ENCODE data around the gene SNRPD1. TPM values are rescaled to one million over a fixed set of nuclear protein-coding genes. Genes with fewer than 3 reads are reported as not detected.

The SNRPD1 gene
- total and polyA plus RNA-seq, 9 of the 15 experiments (the other 6 are each of a cell fraction or from before 2014, with no cell fraction given) = 186 to 1,063 (median 313) TPM

DNA sequence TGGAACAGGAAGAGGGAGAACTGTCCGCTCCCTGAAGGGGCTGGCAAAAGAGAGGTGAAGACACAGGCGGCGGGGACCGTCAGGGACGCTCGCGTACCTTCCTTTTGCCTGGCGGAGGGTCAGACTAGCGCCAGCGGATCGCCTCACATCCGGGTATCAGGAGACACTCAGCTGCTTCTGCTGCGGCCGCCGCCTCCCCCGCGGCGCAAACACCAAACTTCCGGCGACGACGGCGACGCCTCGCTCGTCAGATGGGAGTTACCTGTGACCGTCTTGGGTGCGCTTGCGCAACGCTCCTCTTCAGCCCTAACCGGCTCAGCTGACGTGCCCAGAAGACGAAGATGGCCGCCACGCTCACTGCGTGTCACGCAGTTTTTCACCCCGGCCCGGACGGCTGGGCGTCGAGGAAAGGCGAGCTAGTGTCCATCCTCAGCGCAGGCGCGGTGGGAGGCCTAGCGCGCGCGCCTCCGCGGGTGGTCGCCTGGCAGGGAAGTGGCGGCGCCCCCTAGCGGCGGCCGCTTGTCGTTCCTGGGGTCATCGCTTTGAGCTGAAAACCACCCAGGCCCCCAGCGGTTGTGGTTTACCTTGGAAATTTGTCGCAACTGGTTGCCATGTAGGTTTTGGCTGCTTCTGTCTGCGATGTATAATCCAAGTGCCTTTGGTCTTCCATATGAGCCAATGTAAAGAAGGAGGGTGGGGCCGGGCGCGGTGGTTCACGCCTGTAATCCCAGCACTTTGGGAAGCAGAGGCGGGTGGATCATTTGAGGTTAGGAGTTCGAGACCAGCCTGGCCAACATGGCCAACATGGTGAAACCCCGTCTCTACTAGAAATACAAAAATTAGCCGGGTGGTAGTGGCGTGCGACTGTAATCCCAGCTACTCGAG lies 11.3 kb upstream of the SNRPD1 start, which contains the start of gene ESCO1 (continued):
- TF ChIP-seq ZMIZ1 (IDR thresholded peaks at IDR 0.05; ENCODE audit: low read depth in 2 of 2, low read length in 2 of 2) = peak in 1 of 2 experiments; percentile 65; a peak in 1 of 4 replicates
- TF ChIP-seq MCM2 (IDR thresholded peaks at IDR 0.05; ENCODE audit: low read depth) = no peak
- TF ChIP-seq ZNF778 (CRISPR knock-in tag; IDR thresholded peaks at IDR 0.05) = no peak
- peak; percentile 14; the same call in 1 of the 2 replicates for TF ChIP-seq ZNF316 (IDR thresholded peaks at IDR 0.05)
- no peak for TF ChIP-seq ZNF785 (CRISPR knock-in tag; IDR thresholded peaks at IDR 0.05)
- no peak for TF ChIP-seq RFX7 (CRISPR knock-in tag; IDR thresholded peaks at IDR 0.05)
- TF ChIP-seq, protein P1, sequence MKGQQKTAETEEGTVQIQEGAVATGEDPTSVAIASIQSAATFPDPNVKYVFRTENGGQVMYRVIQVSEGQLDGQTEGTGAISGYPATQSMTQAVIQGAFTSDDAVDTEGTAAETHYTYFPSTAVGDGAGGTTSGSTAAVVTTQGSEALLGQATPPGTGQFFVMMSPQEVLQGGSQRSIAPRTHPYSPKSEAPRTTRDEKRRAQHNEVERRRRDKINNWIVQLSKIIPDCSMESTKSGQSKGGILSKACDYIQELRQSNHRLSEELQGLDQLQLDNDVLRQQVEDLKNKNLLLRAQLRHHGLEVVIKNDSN (CRISPR knock-in tag; IDR thresholded peaks at IDR 0.05) = peak; percentile 74
- TF ChIP-seq ZNF41 (CRISPR knock-in tag; conservative IDR thresholded peaks at IDR 0.05) = 0 out of 2 replicates have a peak, but pooled peaks have one; percentile 33
- no peak for TF ChIP-seq PHB2 (IDR thresholded peaks at IDR 0.05; ENCODE audit: low read depth)
- no peak for TF ChIP-seq ZNF445 (CRISPR knock-in tag; IDR thresholded peaks at IDR 0.05; ENCODE audit: low read depth)
- TF ChIP-seq MTA3 (IDR thresholded peaks at IDR 0.05; ENCODE audit: borderline replicate concordance) = peak; percentile 86
- TF ChIP-seq HDAC6 (IDR thresholded peaks at IDR 0.05; ENCODE audit: low read depth, low read length) = no peak
- peak; percentile 96 for TF ChIP-seq ZBTB7A (IDR thresholded peaks at IDR 0.05; ENCODE audit: borderline replicate concordance, control insufficient read depth, low read depth, low read length)
- peak; percentile 95 for TF ChIP-seq XRCC5 (IDR thresholded peaks at IDR 0.05; ENCODE audit: low read depth, low read length)
- TF ChIP-seq RNF2 (IDR thresholded peaks at IDR 0.05) = peak; percentile 75
- peak; percentile 77 for TF ChIP-seq CBX1 (IDR thresholded peaks at IDR 0.05; ENCODE audit: low read depth)
- no peak for TF ChIP-seq ZNF212 (CRISPR knock-in tag; IDR thresholded peaks at IDR 0.05)
- TF ChIP-seq E2F8 (IDR thresholded peaks at IDR 0.05; ENCODE audit: low read depth, partially characterized antibody) = peak; percentile 38
- no peak for TF ChIP-seq TRIM28 (IDR thresholded peaks at IDR 0.05)
- no peak for TF ChIP-seq WHSC1 (IDR thresholded peaks at IDR 0.05; ENCODE audit: low read length)
- peak; percentile 86 for TF ChIP-seq RBBP5 (IDR thresholded peaks at IDR 0.05; ENCODE audit: borderline replicate concordance, insufficient read depth, low read length, poor library complexity, severe bottlenecking)
- no peak; a peak in 1 of 4 replicates for TF ChIP-seq ETV6 (IDR thresholded peaks at IDR 0.05; ENCODE audit: borderline replicate concordance in 1 of 2, low read depth in 2 of 2, low read length in 1 of 2)
- no peak for TF ChIP-seq ETV6 (CRISPR knock-in tag; IDR thresholded peaks at IDR 0.05; ENCODE audit: borderline replicate concordance)

Measured in K562 (cell line).